HCT116 (cell line): ENCODE data around the gene NLRP1. TPM values are rescaled to one million over a fixed set of nuclear protein-coding genes. Genes with fewer than 3 reads are reported as not detected.

Source experiments
- ATAC-seq: fragments of 200-7000 bp; cut with Tn5 transposase; 2 replicates; pipeline ENCODE4 v1.9.1; 2020; ENCODE audit warnings: mild to moderate bottlenecking, moderate library complexity
- BruUV-seq: library from RNA; stranded (reverse); fragments of 400-500 nt; replicated peaks from 2 replicates; lab custom pipeline; 2021; lab: Mats Ljungman, UMichigan
- CTCF ChIA-PET: fragments of 300-600 bp; sonication (Branson Sonifier 250); formaldehyde crosslinking; loops from one replicate; lab custom pipeline; 2021; ENCODE audit warnings: antibody characterized with exemption; lab: Charles Lee
- POLR2A ChIA-PET: fragments of 300-600, 350-600 bp; sonication (Branson Sonifier 250); formaldehyde crosslinking; loops from one replicate; lab custom pipeline; 2021; ENCODE audit warnings: antibody characterized with exemption; lab: Charles Lee
- RAD21 ChIA-PET, 2 experiments: fragments of 300-600 bp; sonication (Branson Sonifier 250); formaldehyde crosslinking; loops; one replicate each; lab custom pipeline; 2023; ENCODE audit warnings: low total read pairs in 2 of 2; ENCODE audit not compliant: uncharacterized antibody in 2 of 2, unreplicated experiment in 2 of 2, low non-redundant PET in 1 of 2; lab: Charles Lee
- DNase-seq: peaks from one replicate; pipeline ENCODE4 v3.0.0-alpha.2; 2010; ENCODE audit warnings: low read depth, low spot score
- H2AFZ ChIP-seq: fragments of 200-600 bp; shearing (Covaris generic), sonication (generic); 2 replicates; pipeline ENCODE4 v1.6.1; 2017; ENCODE audit warnings: low read depth, mixed run types, mixed read lengths, antibody characterized with exemption, low read length; ENCODE audit not compliant: poor library complexity, severe bottlenecking
- H3K27ac ChIP-seq: 2 replicates; pipeline ENCODE4 v1.5.1; 2012; ENCODE audit warnings: low read depth, low read length
- H3K27me3 ChIP-seq: fragments of 200-600 bp; sonication (generic); 2 replicates; pipeline ENCODE4 v1.6.1; 2016; ENCODE audit warnings: mixed run types, low read length, mixed read lengths; ENCODE audit not compliant: insufficient read depth
- H3K36me3 ChIP-seq, 2 experiments: fragments of 200-500 bp in 1 of 2; fragments of 200-600 bp in 1 of 2; sonication (Bioruptor generic) in 1 of 2; sonication (generic) in 1 of 2; 2 replicates each; pipeline versions ENCODE4 v1.5.1 to v1.6.1; 2014 to 2016; ENCODE audit warnings: low read length in 2 of 2, inconsistent platforms in 1 of 2, mixed read lengths in 1 of 2, mixed run types in 1 of 2; ENCODE audit not compliant: insufficient read depth in 2 of 2, control insufficient read depth in 1 of 2
- H3K4me1 ChIP-seq, 2 experiments: fragments of 200-600 bp in 1 of 2; sonication (generic) in 1 of 2; 2 replicates each; pipeline versions ENCODE4 v1.5.1 to v1.6.1; 2012 to 2017; ENCODE audit warnings: low read length in 2 of 2, inconsistent platforms in 1 of 2, mild to moderate bottlenecking in 1 of 2, mixed read lengths in 1 of 2, mixed run types in 1 of 2, moderate library complexity in 1 of 2; ENCODE audit not compliant: insufficient read depth in 2 of 2, control insufficient read depth in 1 of 2
- H3K4me2 ChIP-seq: fragments of 200-600 bp; sonication (generic); 2 replicates; pipeline ENCODE4 v1.6.1; 2017; ENCODE audit warnings: mixed run types, low read length, mixed read lengths
- H3K4me3 ChIP-seq, 2 experiments: fragments of 200-600 bp in 1 of 2; sonication (generic) in 1 of 2; replicated peaks in 1 of 2; 2 replicates each; pipeline ENCODE4 v1.5.1; 2011 to 2016; ENCODE audit warnings: low read length in 2 of 2, control low read depth in 1 of 2, low read depth in 1 of 2, mild to moderate bottlenecking in 1 of 2, mixed read lengths in 1 of 2, mixed run types in 1 of 2
- H3K79me2 ChIP-seq: fragments of 200-600 bp; sonication (generic); 2 replicates; pipeline ENCODE4 v1.6.1; 2017; ENCODE audit warnings: mild to moderate bottlenecking, mixed run types, low read length, moderate library complexity, mixed read lengths; ENCODE audit not compliant: insufficient read depth
- H3K9ac ChIP-seq: fragments of 200-600 bp; sonication (generic); 2 replicates; pipeline ENCODE4 v1.6.1; 2016; ENCODE audit warnings: low read length, mixed read lengths
- H3K9me2 ChIP-seq: fragments of 200-600 bp; sonication (generic), shearing (Covaris generic); 2 replicates; pipeline ENCODE4 v1.6.1; 2017; ENCODE audit warnings: mixed run types, mild to moderate bottlenecking, moderate library complexity; ENCODE audit not compliant: insufficient read depth
- H3K9me3 ChIP-seq, 2 experiments: fragments of 200-500 bp in 1 of 2; fragments of 200-600 bp in 1 of 2; sonication (Bioruptor generic) in 1 of 2; sonication (generic) in 1 of 2; 2 replicates each; pipeline ENCODE4 v1.6.1; 2014 to 2017; ENCODE audit warnings: low read length in 2 of 2, mixed read lengths in 2 of 2, inconsistent platforms in 1 of 2, low read depth in 1 of 2, mild to moderate bottlenecking in 1 of 2, mixed run types in 1 of 2, moderate library complexity in 1 of 2; ENCODE audit not compliant: control insufficient read depth in 1 of 2, insufficient read depth in 1 of 2
- H4K20me1 ChIP-seq: fragments of 200-600 bp; sonication (generic), shearing (Covaris generic); 2 replicates; pipeline ENCODE4 v1.6.1; 2017; ENCODE audit warnings: mixed run types, mild to moderate bottlenecking, moderate library complexity; ENCODE audit not compliant: insufficient read depth
- EZH2phosphoT487 ChIP-seq: fragments of 200-600 bp; IDR thresholded peaks from 2 replicates; pipeline ENCODE4 v1.6.1; 2018; ENCODE audit warnings: antibody characterized with exemption, borderline replicate concordance
- FOSL1 ChIP-seq: IDR thresholded peaks from 2 replicates; pipeline ENCODE4 v1.6.1; 2012; ENCODE audit warnings: low read depth
- JUND ChIP-seq: IDR thresholded peaks from 2 replicates; pipeline ENCODE4 v1.6.1; 2012
- POLR2A ChIP-seq: IDR thresholded peaks from 2 replicates; pipeline ENCODE4 v1.7.0; 2011; ENCODE audit warnings: borderline replicate concordance; ENCODE audit not compliant: insufficient read depth, insufficient read length; ENCODE audit errors: extremely low read depth
- POLR2AphosphoS5 ChIP-seq: IDR thresholded peaks from 2 replicates; pipeline ENCODE4 v1.6.1; 2011; ENCODE audit warnings: mild to moderate bottlenecking, low read depth, low read length, moderate library complexity
- SIN3A ChIP-seq: IDR thresholded peaks from 2 replicates; pipeline ENCODE4 v1.6.1; 2012; ENCODE audit warnings: low read depth
- YY1 ChIP-seq: IDR thresholded peaks from 2 replicates; pipeline ENCODE4 v1.6.1; 2011; ENCODE audit warnings: low read length, low read depth, moderate library complexity, mild to moderate bottlenecking; ENCODE audit not compliant: insufficient replicate concordance; ENCODE audit errors: extremely low read depth
- intact Hi-C: fragments of 100-400 bp; cut with micrococcal nuclease; formaldehyde crosslinking; loops from 2 replicates; pipeline ENCODE4 v1.10.0; 2022
- total RNA-seq: library from RNA; stranded (reverse); gene quantifications from one replicate; pipeline ENCODE4 v1.2.1, GENCODE V29; 2021; ENCODE audit not compliant: unreplicated experiment
- TF ChIP-seq, protein P1 (sequence below), 3 experiments: fragments of 200-600 bp in 1 of 3; sonication (generic) in 1 of 3; IDR thresholded peaks in 2 of 3; conservative IDR thresholded peaks in 1 of 3; 2 replicates each; pipeline ENCODE4 v1.5.1; 2012 to 2017; ENCODE audit warnings: low read depth in 2 of 3, low read length in 2 of 3, antibody characterized with exemption in 1 of 3, borderline replicate concordance in 1 of 3, control low read depth in 1 of 3, mild to moderate bottlenecking in 1 of 3, mixed read lengths in 1 of 3, mixed run types in 1 of 3, moderate library complexity in 1 of 3; ENCODE audit not compliant: insufficient read depth in 1 of 3
- TF ChIP-seq, protein P2 (sequence below): IDR thresholded peaks from 2 replicates; pipeline ENCODE4 v1.6.1; 2011; ENCODE audit warnings: mild to moderate bottlenecking, low read length, moderate library complexity; ENCODE audit not compliant: insufficient replicate concordance; ENCODE audit errors: extremely low read depth

Gene NLRP1
- total RNA-seq, 1 experiment from 2014 or later = 7.2 TPM

DNA sequence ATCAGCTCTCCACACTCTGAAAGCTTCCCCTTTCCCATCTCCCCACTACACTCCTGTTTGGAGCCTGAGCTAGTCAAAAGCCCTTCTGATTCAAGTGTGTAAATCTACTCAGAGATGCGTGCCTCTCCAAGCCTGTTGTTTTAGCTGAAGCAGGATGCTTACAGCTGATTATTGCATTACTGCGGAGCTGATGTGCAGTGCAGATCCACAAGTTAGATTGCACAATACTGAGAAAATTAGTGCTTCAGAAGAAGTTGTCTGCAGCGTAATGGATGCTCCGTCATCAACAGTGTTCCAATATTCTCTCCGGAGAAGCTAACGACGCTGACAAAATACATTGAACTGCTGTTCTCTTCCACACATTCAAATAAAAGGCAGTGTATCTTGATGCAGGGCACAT lies 44.8 kb upstream of the NLRP1 start:
- ChIA-PET RAD21 (no interaction called here), CTCF (no interaction called here), POLR2A (no interaction called here)

DNA sequence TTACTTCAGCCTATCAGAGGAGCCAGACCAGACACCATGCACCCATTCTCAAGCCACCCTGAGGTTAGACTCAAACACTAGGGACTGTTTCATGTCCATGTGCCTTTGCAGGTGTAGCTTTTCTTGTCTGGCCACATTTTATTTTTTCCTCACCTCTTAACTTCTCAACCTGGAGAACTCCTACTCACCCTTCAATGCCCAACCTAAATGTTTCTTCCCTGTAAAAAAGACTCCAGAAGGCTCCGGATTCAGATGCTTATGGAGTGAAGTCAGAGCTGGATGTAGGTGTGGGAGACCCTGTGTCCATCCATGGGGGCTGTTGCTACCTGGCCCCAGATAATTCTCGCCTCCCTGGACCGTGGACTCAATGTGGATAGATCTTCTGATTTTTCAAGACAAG lies 44.0 kb upstream of the NLRP1 start:
- Histone ChIP-seq H3K79me2 (no peaks in the 10 kb centered on the region), H3K4me1 (no peaks in the 10 kb centered on the region), H4K20me1 (no peaks in the 10 kb centered on the region), H3K4me2 (no peak overlapping the region), H3K36me3 (no peaks in the 10 kb centered on the region), H3K27ac (no peak overlapping the region), H3K9me3 (no peaks in the 10 kb centered on the region), H3K27me3 (peaks cover 86% of the 10 kb centered on the region), H3K9ac (no peak overlapping the region), H3K9me2 (no peaks in the 10 kb centered on the region), H3K4me3 (no peak overlapping the region), H2AFZ (no peak overlapping the region)
- RAD21 ChIA-PET = no interaction called here
- DNase-seq = no peak
- intact Hi-C loops = no loop called here
- no TSS peak for BruUV-seq
- POLR2A ChIA-PET = no interaction called here
- CTCF ChIA-PET = no interaction called here
- ATAC-seq = no peak
- TF ChIP-seq SIN3A = no peak
- TF ChIP-seq POLR2A = no peak
- TF ChIP-seq EZH2phosphoT487 = no peak
- TF ChIP-seq, protein P1, sequence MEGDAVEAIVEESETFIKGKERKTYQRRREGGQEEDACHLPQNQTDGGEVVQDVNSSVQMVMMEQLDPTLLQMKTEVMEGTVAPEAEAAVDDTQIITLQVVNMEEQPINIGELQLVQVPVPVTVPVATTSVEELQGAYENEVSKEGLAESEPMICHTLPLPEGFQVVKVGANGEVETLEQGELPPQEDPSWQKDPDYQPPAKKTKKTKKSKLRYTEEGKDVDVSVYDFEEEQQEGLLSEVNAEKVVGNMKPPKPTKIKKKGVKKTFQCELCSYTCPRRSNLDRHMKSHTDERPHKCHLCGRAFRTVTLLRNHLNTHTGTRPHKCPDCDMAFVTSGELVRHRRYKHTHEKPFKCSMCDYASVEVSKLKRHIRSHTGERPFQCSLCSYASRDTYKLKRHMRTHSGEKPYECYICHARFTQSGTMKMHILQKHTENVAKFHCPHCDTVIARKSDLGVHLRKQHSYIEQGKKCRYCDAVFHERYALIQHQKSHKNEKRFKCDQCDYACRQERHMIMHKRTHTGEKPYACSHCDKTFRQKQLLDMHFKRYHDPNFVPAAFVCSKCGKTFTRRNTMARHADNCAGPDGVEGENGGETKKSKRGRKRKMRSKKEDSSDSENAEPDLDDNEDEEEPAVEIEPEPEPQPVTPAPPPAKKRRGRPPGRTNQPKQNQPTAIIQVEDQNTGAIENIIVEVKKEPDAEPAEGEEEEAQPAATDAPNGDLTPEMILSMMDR (IDR thresholded peaks at IDR 0.05 in 2 of 3, conservative IDR thresholded peaks at IDR 0.05 in 1 of 3; ENCODE audit: borderline replicate concordance in 1 of 3, insufficient read depth in 1 of 3, low read depth in 2 of 3, low read length in 2 of 3) = no peak
- TF ChIP-seq, protein P2, sequence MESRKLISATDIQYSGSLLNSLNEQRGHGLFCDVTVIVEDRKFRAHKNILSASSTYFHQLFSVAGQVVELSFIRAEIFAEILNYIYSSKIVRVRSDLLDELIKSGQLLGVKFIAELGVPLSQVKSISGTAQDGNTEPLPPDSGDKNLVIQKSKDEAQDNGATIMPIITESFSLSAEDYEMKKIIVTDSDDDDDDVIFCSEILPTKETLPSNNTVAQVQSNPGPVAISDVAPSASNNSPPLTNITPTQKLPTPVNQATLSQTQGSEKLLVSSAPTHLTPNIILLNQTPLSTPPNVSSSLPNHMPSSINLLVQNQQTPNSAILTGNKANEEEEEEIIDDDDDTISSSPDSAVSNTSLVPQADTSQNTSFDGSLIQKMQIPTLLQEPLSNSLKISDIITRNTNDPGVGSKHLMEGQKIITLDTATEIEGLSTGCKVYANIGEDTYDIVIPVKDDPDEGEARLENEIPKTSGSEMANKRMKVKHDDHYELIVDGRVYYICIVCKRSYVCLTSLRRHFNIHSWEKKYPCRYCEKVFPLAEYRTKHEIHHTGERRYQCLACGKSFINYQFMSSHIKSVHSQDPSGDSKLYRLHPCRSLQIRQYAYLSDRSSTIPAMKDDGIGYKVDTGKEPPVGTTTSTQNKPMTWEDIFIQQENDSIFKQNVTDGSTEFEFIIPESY = no peak
- no peak for TF ChIP-seq FOSL1
- no peak for TF ChIP-seq POLR2AphosphoS5
- no peak for TF ChIP-seq YY1

More for the DNA sequence above, 44.8 kb upstream of the NLRP1 start:
- no peaks in the 10 kb centered on the region for H3K4me1 ChIP-seq
- no peak overlapping the region for H3K27ac ChIP-seq
- no peak overlapping the region for H2AFZ ChIP-seq
- TF ChIP-seq, protein P2 = no peak
- TF ChIP-seq JUND = no peak
- no peaks in the 10 kb centered on the region for H3K9me2 ChIP-seq
- H4K20me1 ChIP-seq = no peaks in the 10 kb centered on the region
- H3K4me2 ChIP-seq = no peak overlapping the region
- ATAC-seq (no peak), DNase-seq (no peak)
- H3K27me3 ChIP-seq = peaks cover 86% of the 10 kb centered on the region
- no TSS peak for BruUV-seq
- no peaks in the 10 kb centered on the region for H3K9me3 ChIP-seq
- H3K36me3 ChIP-seq = no peaks in the 10 kb centered on the region
- H3K9ac ChIP-seq = no peak overlapping the region
- intact Hi-C loops = no loop called here
- no peak overlapping the region for H3K4me3 ChIP-seq
- no peaks in the 10 kb centered on the region for H3K79me2 ChIP-seq
